K562 (cell line): Measurements from ENCODE around the gene OSTF1. TPM values are rescaled to one million over a fixed set of nuclear protein-coding genes. Genes with fewer than 3 reads are reported as not detected.

Source experiments
- ATAC-seq: fragments of 200-7000 bp; cut with Tn5 transposase; 3 replicates; pipeline ENCODE4 v1.9.1; 2020; ENCODE audit warnings: moderate library complexity
- BruUV-seq: library from RNA; stranded (reverse); fragments of 400-500 nt; replicated peaks from 2 replicates; lab custom pipeline; 2021; lab: Mats Ljungman, UMichigan
- CTCF ChIA-PET: fragments of 300-600 bp; formaldehyde crosslinking; extraction: SDS; loops from one replicate; lab custom pipeline; 2021; ENCODE audit warnings: low intra/inter-chr PET ratio; lab: Yijun Ruan, JAX
- POLR2A ChIA-PET: fragments of 300-600, 350-650 bp; sonication (Branson Sonifier 250); formaldehyde crosslinking; extraction: SDS; loops from one replicate; lab custom pipeline; 2021; ENCODE audit warnings: antibody characterized with exemption, inconsistent platforms; lab: Yijun Ruan, JAX
- DNase-seq, 4 experiments: peaks; one replicate each; pipeline versions ENCODE4 v3.0.0 to v3.0.0-alpha.2; 2011 to 2018; ENCODE audit warnings: low spot score in 3 of 4, mixed read lengths in 3 of 4; ENCODE audit errors: extremely low read depth in 1 of 4
- FAIRE-seq: peaks from 2 replicates; lab custom pipeline; 2011; peaks lifted over from hg19 to GRCh38; lab: Jason Lieb, UNC
- H2AFZ ChIP-seq: 2 replicates; pipeline ENCODE4 v1.6.0; 2011; ENCODE audit warnings: low read depth, low read length, control low read depth, inconsistent platforms
- H3K27ac ChIP-seq: fragments of 200-600 bp; 3 replicates; pipeline ENCODE4 v1.8.0; 2011; ENCODE audit warnings: low read depth, mild to moderate bottlenecking, control low read depth, inconsistent platforms, low read length, moderate library complexity, mixed read lengths; ENCODE audit errors: extremely low read depth
- H3K27me3 ChIP-seq, 2 experiments: fragments of 300-600 bp in 1 of 2; 2 replicates in 1 of 2; 3 replicates in 1 of 2; pipeline versions ENCODE4 v1.6.0 to v1.8.0; 2011; ENCODE audit warnings: inconsistent platforms in 2 of 2, low read length in 2 of 2, mild to moderate bottlenecking in 1 of 2, mixed read lengths in 1 of 2, moderate library complexity in 1 of 2; ENCODE audit not compliant: control insufficient read depth in 2 of 2, insufficient read depth in 2 of 2
- H3K36me3 ChIP-seq: fragments of 300-600 bp; 3 replicates; pipeline ENCODE4 v1.8.0; 2011; ENCODE audit warnings: mild to moderate bottlenecking, low read length, inconsistent platforms; ENCODE audit not compliant: control insufficient read depth, insufficient read depth
- H3K4me1 ChIP-seq, 2 experiments: fragments of 200-600 bp in 1 of 2; replicated peaks in 1 of 2; 2 replicates in 1 of 2; 3 replicates in 1 of 2; pipeline versions ENCODE4 v1.5.1 to v1.8.0; 2011; ENCODE audit warnings: inconsistent platforms in 2 of 2, low read length in 2 of 2, mild to moderate bottlenecking in 1 of 2, mixed read lengths in 1 of 2, moderate library complexity in 1 of 2; ENCODE audit not compliant: control insufficient read depth in 2 of 2, insufficient read depth in 2 of 2
- H3K4me2 ChIP-seq: 2 replicates; pipeline ENCODE4 v1.6.1; 2011; ENCODE audit warnings: low read length, control low read depth, inconsistent platforms, mixed read lengths; ENCODE audit not compliant: insufficient read depth
- H3K4me3 ChIP-seq: fragments of 200-600 bp; sonication (generic), shearing (Covaris generic); 2 replicates; pipeline ENCODE4 v1.5.1; 2016; ENCODE audit warnings: control low read depth, inconsistent platforms
- H3K79me2 ChIP-seq: fragments of 200-600 bp; 3 replicates; pipeline ENCODE4 v1.8.0; 2011; ENCODE audit warnings: low read length, inconsistent platforms; ENCODE audit not compliant: control insufficient read depth, insufficient read depth
- H3K9ac ChIP-seq, 2 experiments: 2 replicates each; pipeline versions ENCODE4 v1.6.0 to v1.6.1; 2011; ENCODE audit warnings: low read depth in 2 of 2, low read length in 2 of 2, control low read depth in 1 of 2, inconsistent platforms in 1 of 2, mild to moderate bottlenecking in 1 of 2, mixed read lengths in 1 of 2; ENCODE audit not compliant: insufficient read depth in 1 of 2
- H3K9me1 ChIP-seq: one replicate; pipeline ENCODE4 v1.6.0; 2011; ENCODE audit warnings: inconsistent platforms, mild to moderate bottlenecking, low read length, moderate library complexity; ENCODE audit not compliant: control insufficient read depth, insufficient read depth
- H3K9me3 ChIP-seq: replicated peaks from 2 replicates; pipeline ENCODE4 v1.5.1; 2011; ENCODE audit warnings: low read depth, low read length, inconsistent platforms; ENCODE audit not compliant: control insufficient read depth, insufficient read depth
- H4K20me1 ChIP-seq: replicated peaks from 2 replicates; pipeline ENCODE4 v1.6.1; 2011; ENCODE audit warnings: low read length, inconsistent platforms, mixed read lengths; ENCODE audit not compliant: control insufficient read depth, insufficient read depth
- ATF1 ChIP-seq, 2 experiments: fragments of 450-650 bp in 1 of 2; IDR thresholded peaks; 2 replicates each; pipeline ENCODE4 v1.6.1; 2016; ENCODE audit warnings: missing compliant biosample characterization in 1 of 2, missing genetic modification characterization in 1 of 2
- CCAR2 ChIP-seq: fragments of 200-400 bp; formaldehyde crosslinking; IDR thresholded peaks from 2 replicates; pipeline ENCODE4 v1.6.1; 2017; ENCODE audit warnings: mild to moderate bottlenecking, low read depth, low read length
- ETV6 ChIP-seq, 3 experiments: fragments of 150-350 bp in 1 of 3; sonication (generic) in 1 of 3; formaldehyde crosslinking in 1 of 3; IDR thresholded peaks; 2 replicates each; pipeline versions ENCODE4 v1.6.1 to v1.8.0; 2014 to 2022; ENCODE audit warnings: borderline replicate concordance in 2 of 3, low read depth in 2 of 3, antibody characterized with exemption in 1 of 3, low read length in 1 of 3, mild to moderate bottlenecking in 1 of 3, missing genetic modification reagents in 1 of 3
- GTF2B ChIP-seq: IDR thresholded peaks from 2 replicates; pipeline ENCODE4 v1.6.1; 2011; ENCODE audit not compliant: insufficient read length; ENCODE audit errors: extremely low read depth
- MAFF ChIP-seq: IDR thresholded peaks from 2 replicates; pipeline ENCODE4 v1.6.1; 2012; ENCODE audit warnings: low read length, improper control_type of control experiment
- NBN ChIP-seq: fragments of 450-650 bp; IDR thresholded peaks from 2 replicates; pipeline ENCODE4 v1.6.1; 2016; ENCODE audit warnings: low read depth, mild to moderate bottlenecking
- POLR2AphosphoS5 ChIP-seq: IDR thresholded peaks from 2 replicates; pipeline ENCODE4 v1.6.1; 2011; ENCODE audit warnings: mild to moderate bottlenecking, low read depth, low read length, moderate library complexity; ENCODE audit not compliant: control insufficient read depth, insufficient read depth
- RERE ChIP-seq: sonication (generic); formaldehyde crosslinking; IDR thresholded peaks from 2 replicates; pipeline ENCODE4 v1.8.0; 2023; ENCODE audit warnings: missing genetic modification reagents, mild to moderate bottlenecking, borderline replicate concordance
- THRAP3 ChIP-seq: fragments of 450-650 bp; IDR thresholded peaks from 2 replicates; pipeline ENCODE4 v1.6.1; 2016; ENCODE audit warnings: mild to moderate bottlenecking, inconsistent platforms, borderline replicate concordance
- WGBS: fragments of 100-300 bp; shearing (Covaris generic); methylation state at CpG from one replicate; pipeline ENCODE4 v1.1.6; 2016; ENCODE audit warnings: low coverage, mixed read lengths; ENCODE audit not compliant: insufficient coverage; ENCODE audit errors: missing lambda C conversion rate; 5-methylcytosine and 5-hydroxymethylcytosine counted together
- in situ Hi-C: fragments of 300-500 bp; cut with MboI; formaldehyde crosslinking; loops from 4 replicates; pipeline ENCODE4 v1.15.0; 2018; ENCODE audit warnings: inconsistent platforms, mixed read lengths
- intact Hi-C: fragments of 100-400 bp; cut with micrococcal nuclease; formaldehyde crosslinking; loops from 2 replicates; pipeline ENCODE4 v1.14.2; 2022
- polyA plus RNA-seq, 8 experiments: library from polyadenylated mRNA; depleted of rRNA in 4 of 8; stranded (reverse) in 5 of 8; unstranded in 3 of 8; fragments of >200 nt; fragmentation: Nextera tagmentation in 2 of 8; fragmentation: Illumina TruSeq in 1 of 8; extraction: Ambion mirVana in 2 of 8; extraction: Trizol in 1 of 8; gene quantifications; 2 replicates each; pipeline versions ENCODE4 v1.2.1 to v1.2.3, GENCODE V29; 2011 to 2014; ENCODE audit warnings: inconsistent platforms in 1 of 8, missing spikeins in 1 of 8
- total RNA-seq, 7 experiments: library from RNA; depleted of rRNA in 6 of 7; stranded (reverse); fragments of >200 nt in 6 of 7; fragmentation: Illumina TruSeq in 2 of 7; extraction: Trizol in 2 of 7; gene quantifications; 2 replicates each; pipeline versions ENCODE4 v1.2.1 to v1.2.3, GENCODE V29; 2011 to 2021; ENCODE audit warnings: low replicate concordance in 1 of 7

Gene OSTF1
- total and polyA plus RNA-seq, 9 of the 15 experiments (the other 6 are each of a cell fraction or from before 2014, with no cell fraction given) = 15.0 to 37.3 (median 23.0) TPM

- Histone ChIP-seq H3K4me2 (no peak overlapping the region), H3K4me3 (no peak overlapping the region), H4K20me1 (no peaks in the 10 kb centered on the region), H2AFZ (no peak overlapping the region), H3K9ac (no peak overlapping the region), H3K9me1 (no peaks in the 10 kb centered on the region), H3K4me1 (no peaks in the 10 kb centered on the region), H3K27me3 (no peaks in the 10 kb centered on the region), H3K36me3 (peaks cover 2% of the 10 kb centered on the region; the same call in 1 of the 3 replicates), H3K27ac (no peak overlapping the region), H3K79me2 (no peaks in the 10 kb centered on the region), H3K9me3 (no peaks in the 10 kb centered on the region)
- CTCF ChIA-PET = no interaction called here
- no peak for FAIRE-seq
- DNase-seq = no peak
- intact Hi-C loops (no loop called here), in situ Hi-C loops (no loop called here)
- WGBS = 93% methylated on average over 2 of the region's 2 CpGs
- POLR2A ChIA-PET = no interaction called here
- no peak for ATAC-seq
- no peak for TF ChIP-seq THRAP3
- TF ChIP-seq MAFF = no peak
- no TSS peak for BruUV-seq
Measured at GRCh38 chr9:75128535-75128934, 40.2 kb downstream of the OSTF1 start.

GRCh38 chr9:75130172-75130571 lies 41.9 kb downstream of the OSTF1 start:
- Histone ChIP-seq H3K9ac (no peak overlapping the region), H3K27me3 (no peaks in the 10 kb centered on the region), H3K9me1 (no peaks in the 10 kb centered on the region), H3K4me3 (no peak overlapping the region), H3K36me3 (peaks cover 2% of the 10 kb centered on the region; the same call in 1 of the 3 replicates), H3K9me3 (no peaks in the 10 kb centered on the region), H2AFZ (no peak overlapping the region), H3K79me2 (no peaks in the 10 kb centered on the region), H3K27ac (no peak overlapping the region), H3K4me2 (no peak overlapping the region), H4K20me1 (no peaks in the 10 kb centered on the region), H3K4me1 (no peaks in the 10 kb centered on the region)
- intact Hi-C loops (no loop called here), in situ Hi-C loops (no loop called here)
- WGBS = 94% methylated on average over 5 of the region's 5 CpGs
- POLR2A ChIA-PET = interaction anchor here (0.7 kb wide), 1 partner anchor 11 kb away, joined by 3 read pairs; no protein-coding TSS in a partner anchor
- ATAC-seq (no peak), FAIRE-seq (no peak), DNase-seq (no peak)
- no TSS peak for BruUV-seq
- CTCF ChIA-PET = no interaction called here
- TF ChIP-seq GTF2B = no peak
- no peak for TF ChIP-seq ETV6 (IDR thresholded peaks at IDR 0.05; ENCODE audit: borderline replicate concordance in 1 of 2, low read depth in 2 of 2, low read length in 1 of 2)
- no peak for TF ChIP-seq ETV6 (CRISPR knock-in tag; IDR thresholded peaks at IDR 0.05; ENCODE audit: borderline replicate concordance)
- no peak for TF ChIP-seq POLR2AphosphoS5
- TF ChIP-seq CCAR2 = no peak
- TF ChIP-seq NBN = no peak
- no peak for TF ChIP-seq ATF1 (CRISPR knock-in tag; IDR thresholded peaks at IDR 0.05)
- no peak for TF ChIP-seq ATF1 (tag; IDR thresholded peaks at IDR 0.05)
- no peak for TF ChIP-seq RERE (CRISPR knock-in tag)
